WTC11 (cell line): Measurements from ENCODE around the gene IDH3G.

Source experiments
- SMAD3 ChIP-seq: sonication (generic); formaldehyde crosslinking; IDR thresholded peaks from 2 replicates; pipeline ENCODE4 v1.8.0; 2022; ENCODE audit warnings: missing genetic modification reagents, mild to moderate bottlenecking, borderline replicate concordance
- TF ChIP-seq, protein P1 (sequence below): fragments of 200-600 bp; IDR thresholded peaks from 2 replicates; pipeline ENCODE4 v1.8.0; 2022; ENCODE audit warnings: antibody characterized with exemption

- TF ChIP-seq, protein P1, sequence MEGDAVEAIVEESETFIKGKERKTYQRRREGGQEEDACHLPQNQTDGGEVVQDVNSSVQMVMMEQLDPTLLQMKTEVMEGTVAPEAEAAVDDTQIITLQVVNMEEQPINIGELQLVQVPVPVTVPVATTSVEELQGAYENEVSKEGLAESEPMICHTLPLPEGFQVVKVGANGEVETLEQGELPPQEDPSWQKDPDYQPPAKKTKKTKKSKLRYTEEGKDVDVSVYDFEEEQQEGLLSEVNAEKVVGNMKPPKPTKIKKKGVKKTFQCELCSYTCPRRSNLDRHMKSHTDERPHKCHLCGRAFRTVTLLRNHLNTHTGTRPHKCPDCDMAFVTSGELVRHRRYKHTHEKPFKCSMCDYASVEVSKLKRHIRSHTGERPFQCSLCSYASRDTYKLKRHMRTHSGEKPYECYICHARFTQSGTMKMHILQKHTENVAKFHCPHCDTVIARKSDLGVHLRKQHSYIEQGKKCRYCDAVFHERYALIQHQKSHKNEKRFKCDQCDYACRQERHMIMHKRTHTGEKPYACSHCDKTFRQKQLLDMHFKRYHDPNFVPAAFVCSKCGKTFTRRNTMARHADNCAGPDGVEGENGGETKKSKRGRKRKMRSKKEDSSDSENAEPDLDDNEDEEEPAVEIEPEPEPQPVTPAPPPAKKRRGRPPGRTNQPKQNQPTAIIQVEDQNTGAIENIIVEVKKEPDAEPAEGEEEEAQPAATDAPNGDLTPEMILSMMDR = no peak
- TF ChIP-seq SMAD3 (CRISPR knock-in tag) = no peak
Measured at GRCh38 chrX:153764786-153765137, 29.4 kb downstream of the IDH3G start.
